ENCODE data around the gene RNASE13.

The RNASE13 gene

GRCh38 chr14:21020977-21021545, 13.5 kb downstream of the RNASE13 start:
- no peak for TF ChIP-seq CTCF (IDR thresholded peaks at IDR 0.05)

- no peak for TF ChIP-seq CTCF (IDR thresholded peaks at IDR 0.05)
Measured at GRCh38 chr14:21019366-21019765, 15.2 kb downstream of the RNASE13 start.

- TF ChIP-seq CTCF (IDR thresholded peaks at IDR 0.05), result no peak
Measured at GRCh38 chr14:21018781-21019180, 15.8 kb downstream of the RNASE13 start.

- TF ChIP-seq CTCF (IDR thresholded peaks at IDR 0.05), result no peak
Measured at GRCh38 chr14:21018286-21018685, 16.3 kb downstream of the RNASE13 start.

GRCh38 chr14:21017528-21018245, 16.9 kb downstream of the RNASE13 start:
- no peak for TF ChIP-seq CTCF (IDR thresholded peaks at IDR 0.05)

- no peak for TF ChIP-seq CTCF (IDR thresholded peaks at IDR 0.05)
Measured at GRCh38 chr14:21016413-21017190, 18.0 kb downstream of the RNASE13 start.

GRCh38 chr14:21015312-21015711, 19.3 kb downstream of the RNASE13 start:
- no peak for TF ChIP-seq CTCF (IDR thresholded peaks at IDR 0.05)
